H1 (cell line): ENCODE measurements around the gene CGB3. TPM values are rescaled to one million over a fixed set of nuclear protein-coding genes. Genes with fewer than 3 reads are reported as not detected.
"Not testable (repeated sequence)": the region's sequence is repeated elsewhere in the genome, so short reads cannot be mapped to it uniquely, and the experiment has no call there.

Source experiments
- CTCF ChIA-PET: fragments of 300-600 bp; sonication (Branson Sonifier 250); formaldehyde crosslinking; loops from one replicate; lab custom pipeline; 2021; ENCODE audit not compliant: partially characterized antibody; lab: Charles Lee
- POLR2A ChIA-PET: fragments of 300-600 bp; sonication (Branson Sonifier 250); formaldehyde crosslinking; loops from one replicate; lab custom pipeline; 2021; ENCODE audit warnings: inconsistent platforms; ENCODE audit not compliant: partially characterized antibody; lab: Charles Lee
- DNase-seq, 2 experiments: peaks; one replicate each; pipeline versions ENCODE4 v3.0.0 to v3.0.0-alpha.2; 2010 to 2022; ENCODE audit warnings: low spot score in 2 of 2, low read depth in 1 of 2, mixed read lengths in 1 of 2
- FAIRE-seq: peaks from 2 replicates; lab custom pipeline; 2011; peaks lifted over from hg19 to GRCh38; lab: Jason Lieb, UNC
- H2AFZ ChIP-seq: 2 replicates; pipeline ENCODE4 v1.8.1; 2012; ENCODE audit warnings: low read length, inconsistent platforms
- H2AK5ac ChIP-seq: 2 replicates; pipeline ENCODE4 v1.6.1; 2013; ENCODE audit warnings: low read depth, low read length
- H2BK120ac ChIP-seq: replicated peaks from 2 replicates; pipeline ENCODE3; 2013; ENCODE audit warnings: low read depth, low read length, inconsistent platforms
- H2BK12ac ChIP-seq: 2 replicates; pipeline ENCODE4 v1.6.1; 2013; ENCODE audit warnings: low read depth, low read length
- H2BK15ac ChIP-seq: 2 replicates; pipeline ENCODE4 v1.6.1; 2013; ENCODE audit warnings: low read length
- H2BK20ac ChIP-seq: 2 replicates; pipeline ENCODE4 v1.6.1; 2013; ENCODE audit warnings: low read length
- H2BK5ac ChIP-seq: 2 replicates; pipeline ENCODE4 v1.6.1; 2013; ENCODE audit warnings: low read depth, low read length
- H3K14ac ChIP-seq: 2 replicates; pipeline ENCODE4 v1.6.1; 2013; ENCODE audit warnings: inconsistent platforms; ENCODE audit not compliant: insufficient read length
- H3K18ac ChIP-seq: 2 replicates; pipeline ENCODE4 v1.6.1; 2013; ENCODE audit warnings: low read length; ENCODE audit errors: extremely low read depth
- H3K23ac ChIP-seq: 2 replicates; pipeline ENCODE4 v1.6.1; 2013; ENCODE audit warnings: inconsistent platforms; ENCODE audit not compliant: insufficient read length
- H3K23me2 ChIP-seq: 2 replicates; pipeline ENCODE4 v1.6.1; 2013; ENCODE audit warnings: low read depth, low read length
- H3K27ac ChIP-seq: 2 replicates; pipeline ENCODE4 v1.6.1; 2011; ENCODE audit warnings: low read depth, low read length, inconsistent platforms
- H3K27me3 ChIP-seq, 4 experiments: replicated peaks in 1 of 4; 1 replicate in 1 of 4; 2 replicates in 3 of 4; pipeline versions ENCODE4 v1.6.1 to v1.8.1; 2011 to 2013; ENCODE audit warnings: low read length in 3 of 4, mild to moderate bottlenecking in 3 of 4, inconsistent platforms in 2 of 4, mixed read lengths in 2 of 4, moderate library complexity in 1 of 4; ENCODE audit not compliant: control insufficient read depth in 3 of 4, insufficient read depth in 3 of 4; ENCODE audit errors: extremely low read depth in 1 of 4
- H3K36me3 ChIP-seq, 4 experiments: 2 replicates each; pipeline versions ENCODE4 v1.6.1 to v1.8.1; 2011 to 2013; ENCODE audit warnings: mild to moderate bottlenecking in 4 of 4, low read length in 3 of 4, moderate library complexity in 2 of 4, control low read depth in 1 of 4, inconsistent platforms in 1 of 4; ENCODE audit not compliant: insufficient read depth in 4 of 4, control insufficient read depth in 2 of 4
- H3K4ac ChIP-seq: replicated peaks from 2 replicates; pipeline ENCODE3; 2013; ENCODE audit warnings: low read length, low read depth, mixed read lengths, inconsistent platforms; ENCODE audit not compliant: insufficient read length
- H3K4me1 ChIP-seq, 4 experiments: replicated peaks in 1 of 4; 1 replicate in 1 of 4; 2 replicates in 3 of 4; pipeline versions ENCODE4 v1.6.1 to v1.8.1; 2011 to 2013; ENCODE audit warnings: low read length in 3 of 4, inconsistent platforms in 2 of 4, mixed read lengths in 1 of 4; ENCODE audit not compliant: insufficient read depth in 4 of 4, control insufficient read depth in 3 of 4
- H3K4me2 ChIP-seq, 2 experiments: 2 replicates each; pipeline versions ENCODE4 v1.6.1 to v1.8.1; 2011 to 2013; ENCODE audit warnings: low read depth in 2 of 2, low read length in 2 of 2, control low read depth in 1 of 2, inconsistent platforms in 1 of 2, mild to moderate bottlenecking in 1 of 2; ENCODE audit not compliant: insufficient read depth in 1 of 2
- H3K4me3 ChIP-seq, 4 experiments: fragments of 200-600, 300-600 bp in 1 of 4; sonication (generic), shearing (Covaris generic), sonication (Bioruptor Twin) in 1 of 4; 2 replicates each; pipeline versions ENCODE4 v1.5.1 to v1.8.1; 2011 to 2016; ENCODE audit warnings: low read length in 4 of 4, low read depth in 3 of 4, control low read depth in 2 of 4, inconsistent platforms in 2 of 4, mild to moderate bottlenecking in 2 of 4, mixed read lengths in 1 of 4, moderate library complexity in 1 of 4; ENCODE audit not compliant: insufficient read depth in 2 of 4; ENCODE audit errors: extremely low read depth in 1 of 4
- H3K56ac ChIP-seq: replicated peaks from 2 replicates; pipeline ENCODE3; 2013; ENCODE audit warnings: low read depth, mild to moderate bottlenecking, mixed read lengths, low read length, inconsistent platforms; ENCODE audit not compliant: insufficient read length
- H3K79me1 ChIP-seq: 2 replicates; pipeline ENCODE4 v1.6.1; 2013; ENCODE audit warnings: low read depth, low read length, control low read depth
- H3K79me2 ChIP-seq, 2 experiments: 2 replicates each; pipeline versions ENCODE4 v1.6.1 to v1.8.1; 2012 to 2013; ENCODE audit warnings: low read length in 2 of 2, mild to moderate bottlenecking in 2 of 2, inconsistent platforms in 1 of 2; ENCODE audit not compliant: insufficient read depth in 2 of 2, control insufficient read depth in 1 of 2
- H3K9ac ChIP-seq, 4 experiments: replicated peaks in 1 of 4; 1 replicate in 1 of 4; 2 replicates in 3 of 4; pipeline versions ENCODE4 v1.6.1 to v1.8.1; 2011 to 2013; ENCODE audit warnings: low read depth in 3 of 4, low read length in 3 of 4, control low read depth in 2 of 4, mild to moderate bottlenecking in 2 of 4, moderate library complexity in 2 of 4, inconsistent platforms in 1 of 4; ENCODE audit errors: extremely low read depth in 1 of 4
- H3K9me3 ChIP-seq, 2 experiments: 2 replicates each; pipeline versions ENCODE4 v1.6.1 to v1.8.1; 2012 to 2013; ENCODE audit warnings: mild to moderate bottlenecking in 2 of 2, moderate library complexity in 2 of 2, control low read depth in 1 of 2, inconsistent platforms in 1 of 2, low read depth in 1 of 2, low read length in 1 of 2, mixed read lengths in 1 of 2; ENCODE audit not compliant: insufficient read depth in 2 of 2
- H4K20me1 ChIP-seq, 2 experiments: replicated peaks in 1 of 2; 2 replicates each; pipeline versions ENCODE3 to v1.8.1; 2011 to 2013; ENCODE audit warnings: inconsistent platforms in 2 of 2, low read length in 2 of 2, mild to moderate bottlenecking in 1 of 2; ENCODE audit not compliant: insufficient read depth in 2 of 2, control insufficient read depth in 1 of 2
- H4K5ac ChIP-seq: 2 replicates; pipeline ENCODE4 v1.6.1; 2013; ENCODE audit warnings: low read length, low read depth, mixed read lengths, inconsistent platforms; ENCODE audit not compliant: insufficient read length
- H4K8ac ChIP-seq: 2 replicates; pipeline ENCODE4 v1.8.0; 2013; ENCODE audit warnings: mild to moderate bottlenecking, moderate library complexity, low read length, inconsistent platforms; ENCODE audit not compliant: insufficient read depth; ENCODE audit errors: extremely low read depth
- H4K91ac ChIP-seq: replicated peaks from 2 replicates; pipeline ENCODE3; 2013; ENCODE audit warnings: low read length, mixed read lengths, inconsistent platforms; ENCODE audit not compliant: insufficient read length
- MAX ChIP-seq: IDR thresholded peaks from 2 replicates; pipeline ENCODE4 v1.6.1; 2012; ENCODE audit warnings: inconsistent platforms
- WGBS, 2 experiments: shearing (Covaris generic) in 1 of 2; methylation state at CpG; one replicate each; pipeline versions ENCODE4 v1.1.6 to v1.1.7; 2013 to 2015; ENCODE audit warnings: low lambda C conversion rate in 2 of 2, mixed read lengths in 2 of 2, inconsistent platforms in 1 of 2, low coverage in 1 of 2, missing lambda C conversion rate in 1 of 2; ENCODE audit not compliant: insufficient replicate concordance in 2 of 2, insufficient coverage in 1 of 2, insufficient read length in 1 of 2; ENCODE audit errors: extremely low coverage in 1 of 2, missing lambda C conversion rate in 1 of 2; 5-methylcytosine and 5-hydroxymethylcytosine counted together
- polyA plus RNA-seq, 7 experiments: library from polyadenylated mRNA; depleted of rRNA in 3 of 7; stranded (reverse) in 5 of 7; unstranded in 2 of 7; fragments of >200 nt in 5 of 7; fragments of 200-250 nt in 2 of 7; gene quantifications; 1 replicate in 5 of 7; 2 replicates in 1 of 7; 4 replicates in 1 of 7; pipeline versions ENCODE4 v1.2.1 to v1.2.3, GENCODE V29; 2011 to 2013; ENCODE audit warnings: missing spikeins in 2 of 7, mixed read lengths in 2 of 7
- total RNA-seq: library from RNA; stranded (reverse); fragmentation: NEBNext Ultra II Directional; extraction: Animal tissue kit (Norgen Biotek cat#: 25700); gene quantifications from 2 replicates; pipeline ENCODE4 v1.2.1, GENCODE V29; 2021

The CGB3 gene
- total and polyA plus RNA-seq, 2 of the 8 experiments (the other 6 are each of a cell fraction or from before 2014, with no cell fraction given): not detected

- 63% methylated on average over 36 of the region's 50 CpGs; no CpG with 5 or more reads in 1 of the 2 experiments for WGBS, 2 experiments
- H3K9me3 ChIP-seq, H3K27ac ChIP-seq, H2BK120ac ChIP-seq, H2AFZ ChIP-seq, H3K14ac ChIP-seq, DNase-seq, FAIRE-seq, H4K20me1 ChIP-seq, H3K56ac ChIP-seq, H3K79me2 ChIP-seq, H3K23me2 ChIP-seq, H3K79me1 ChIP-seq, H2BK12ac ChIP-seq, H2BK5ac ChIP-seq, H4K91ac ChIP-seq, H3K23ac ChIP-seq, H4K8ac ChIP-seq, H3K9ac ChIP-seq, H3K18ac ChIP-seq, H3K4ac ChIP-seq, H2BK15ac ChIP-seq, H4K5ac ChIP-seq, H2BK20ac ChIP-seq, H2AK5ac ChIP-seq: not testable (repeated sequence)
- Histone ChIP-seq H3K27me3 (peaks cover 0 to 15% (median 12%) of the 10 kb centered on the region in 4 experiments; a peak in 6 of 7 replicates), H3K4me2 (peak overlapping the region; percentile 78 to 82), H3K4me1 (peaks cover 0 to 17% (median 8%) of the 10 kb centered on the region in 4 experiments; a peak in 5 of 7 replicates), H3K36me3 (peaks cover 5 to 19% (median 10%) of the 10 kb centered on the region in 4 experiments; a peak in 7 of 8 replicates), H3K4me3 (peak overlapping the region; percentile 27 to 68 (median 40); a peak in 4 of 8 replicates)
- CTCF ChIA-PET: interaction anchor here (0.7 to 8.1 kb wide), 15 partner anchors 9 to 324 kb away, joined by 3 to 46 read pairs (median 4); partner anchors contain the start of genes CGB2 and CGB7
- POLR2A ChIA-PET: interaction anchor here (0.7 to 1.5 kb wide), 9 partner anchors 8 to 128 kb away, joined by 3 to 4 read pairs (median 3); partner anchors contain the start of genes GYS1 and RUVBL2
- TF ChIP-seq MAX: peak; percentile 57; the same call in 1 of the 2 replicates
Observed at GRCh38 chr19:49018388-49019241, 5.5 kb downstream of the CGB3 start.
